ENCODE measurements around the gene TMLHE.
A peak's percentile ranks its signal among the peaks of the same experiment; 100 is the strongest.

GRCh38 chrX:155612312-155613224 is at the start of gene TMLHE, which contains the start of gene SPRY3:
- no peak for TF ChIP-seq CTCF (IDR thresholded peaks at IDR 0.05)
- no peak for TF ChIP-seq POLR2A (IDR thresholded peaks at IDR 0.05)
- TF ChIP-seq POLR2AphosphoS5 (IDR thresholded peaks at IDR 0.05): peak in 2 of 3 donors; percentile 15 to 62
- no peak for TF ChIP-seq EP300 (IDR thresholded peaks at IDR 0.05)
